IPS-18a (cell line): Measurements from ENCODE around the gene RLF.
A peak's percentile ranks its signal among the peaks of the same experiment; 100 is the strongest.

ENCODE experiments used
- H3K27ac ChIP-seq: one replicate; pipeline ENCODE4 v1.5.1; 2013; ENCODE audit warnings: low read length
- H3K27me3 ChIP-seq: one replicate; pipeline ENCODE4 v1.6.1; 2013; ENCODE audit warnings: mild to moderate bottlenecking, low read length; ENCODE audit not compliant: control insufficient read depth, insufficient read depth
- H3K36me3 ChIP-seq: one replicate; pipeline ENCODE4 v1.6.1; 2013; ENCODE audit warnings: low read depth, low read length; ENCODE audit not compliant: control insufficient read depth
- H3K4me1 ChIP-seq: one replicate; pipeline ENCODE4 v1.6.1; 2013; ENCODE audit warnings: low read depth, low read length; ENCODE audit not compliant: control insufficient read depth
- H3K4me3 ChIP-seq: one replicate; pipeline ENCODE4 v1.5.1; 2013; ENCODE audit warnings: low read length
- H3K9ac ChIP-seq: one replicate; pipeline ENCODE4 v1.6.1; 2013; ENCODE audit warnings: mild to moderate bottlenecking, low read length, moderate library complexity
- H3K9me3 ChIP-seq: one replicate; pipeline ENCODE4 v1.6.1; 2013; ENCODE audit warnings: low read depth, low read length; ENCODE audit not compliant: control insufficient read depth

The RLF gene, protein sequence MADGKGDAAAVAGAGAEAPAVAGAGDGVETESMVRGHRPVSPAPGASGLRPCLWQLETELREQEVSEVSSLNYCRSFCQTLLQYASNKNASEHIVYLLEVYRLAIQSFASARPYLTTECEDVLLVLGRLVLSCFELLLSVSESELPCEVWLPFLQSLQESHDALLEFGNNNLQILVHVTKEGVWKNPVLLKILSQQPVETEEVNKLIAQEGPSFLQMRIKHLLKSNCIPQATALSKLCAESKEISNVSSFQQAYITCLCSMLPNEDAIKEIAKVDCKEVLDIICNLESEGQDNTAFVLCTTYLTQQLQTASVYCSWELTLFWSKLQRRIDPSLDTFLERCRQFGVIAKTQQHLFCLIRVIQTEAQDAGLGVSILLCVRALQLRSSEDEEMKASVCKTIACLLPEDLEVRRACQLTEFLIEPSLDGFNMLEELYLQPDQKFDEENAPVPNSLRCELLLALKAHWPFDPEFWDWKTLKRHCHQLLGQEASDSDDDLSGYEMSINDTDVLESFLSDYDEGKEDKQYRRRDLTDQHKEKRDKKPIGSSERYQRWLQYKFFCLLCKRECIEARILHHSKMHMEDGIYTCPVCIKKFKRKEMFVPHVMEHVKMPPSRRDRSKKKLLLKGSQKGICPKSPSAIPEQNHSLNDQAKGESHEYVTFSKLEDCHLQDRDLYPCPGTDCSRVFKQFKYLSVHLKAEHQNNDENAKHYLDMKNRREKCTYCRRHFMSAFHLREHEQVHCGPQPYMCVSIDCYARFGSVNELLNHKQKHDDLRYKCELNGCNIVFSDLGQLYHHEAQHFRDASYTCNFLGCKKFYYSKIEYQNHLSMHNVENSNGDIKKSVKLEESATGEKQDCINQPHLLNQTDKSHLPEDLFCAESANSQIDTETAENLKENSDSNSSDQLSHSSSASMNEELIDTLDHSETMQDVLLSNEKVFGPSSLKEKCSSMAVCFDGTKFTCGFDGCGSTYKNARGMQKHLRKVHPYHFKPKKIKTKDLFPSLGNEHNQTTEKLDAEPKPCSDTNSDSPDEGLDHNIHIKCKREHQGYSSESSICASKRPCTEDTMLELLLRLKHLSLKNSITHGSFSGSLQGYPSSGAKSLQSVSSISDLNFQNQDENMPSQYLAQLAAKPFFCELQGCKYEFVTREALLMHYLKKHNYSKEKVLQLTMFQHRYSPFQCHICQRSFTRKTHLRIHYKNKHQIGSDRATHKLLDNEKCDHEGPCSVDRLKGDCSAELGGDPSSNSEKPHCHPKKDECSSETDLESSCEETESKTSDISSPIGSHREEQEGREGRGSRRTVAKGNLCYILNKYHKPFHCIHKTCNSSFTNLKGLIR (N-terminal part only)

DNA sequence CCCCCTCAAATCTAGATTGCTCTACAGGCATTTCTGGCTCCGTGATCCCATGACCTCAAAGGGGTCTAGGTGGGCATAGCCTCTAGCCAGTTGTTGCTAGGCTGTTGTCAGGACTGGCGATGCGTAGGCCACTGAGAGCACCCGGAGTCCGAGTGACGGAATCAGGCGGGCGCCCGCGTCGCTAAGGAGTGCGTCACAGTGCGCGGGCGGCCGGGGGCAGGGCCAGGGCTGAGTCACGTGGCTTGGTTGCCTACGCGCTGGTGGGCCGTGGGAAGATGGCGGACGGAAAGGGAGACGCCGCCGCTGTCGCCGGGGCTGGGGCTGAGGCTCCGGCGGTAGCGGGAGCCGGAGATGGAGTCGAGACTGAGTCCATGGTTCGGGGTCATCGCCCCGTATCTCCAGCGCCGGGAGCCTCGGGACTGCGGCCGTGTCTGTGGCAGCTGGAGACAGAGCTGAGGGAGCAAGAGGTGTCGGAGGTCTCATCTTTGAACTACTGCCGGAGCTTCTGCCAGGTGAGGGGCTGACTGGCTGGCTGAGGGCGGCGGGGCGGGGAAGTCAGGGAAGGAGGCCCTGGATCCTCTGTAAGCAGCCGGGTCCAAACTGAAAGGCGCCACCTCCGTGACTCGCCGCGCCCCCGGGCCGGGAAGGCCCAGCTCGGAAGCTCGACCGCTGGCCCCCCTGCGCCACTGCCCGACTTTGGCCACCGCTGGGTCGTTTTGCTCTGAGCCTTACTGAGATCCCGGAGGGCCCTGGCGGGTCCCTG, at the start of gene RLF:
RLF (plus strand) TSS at position 263 of the 763 bp plus-strand sequence; CDS start at position 276, 13 bp downstream.
- Histone ChIP-seq H3K4me1 (peaks cover 10% of the 10 kb centered on the region), H3K27me3 (peaks cover 6% of the 10 kb centered on the region), H3K27ac (peak within 1 kb of the TSS; percentile 98), H3K36me3 (no peaks in the 10 kb centered on the region), H3K4me3 (peak within 1 kb of the TSS; percentile 92), H3K9me3 (no peaks in the 10 kb centered on the region), H3K9ac (peak within 1 kb of the TSS; percentile 92)

DNA sequence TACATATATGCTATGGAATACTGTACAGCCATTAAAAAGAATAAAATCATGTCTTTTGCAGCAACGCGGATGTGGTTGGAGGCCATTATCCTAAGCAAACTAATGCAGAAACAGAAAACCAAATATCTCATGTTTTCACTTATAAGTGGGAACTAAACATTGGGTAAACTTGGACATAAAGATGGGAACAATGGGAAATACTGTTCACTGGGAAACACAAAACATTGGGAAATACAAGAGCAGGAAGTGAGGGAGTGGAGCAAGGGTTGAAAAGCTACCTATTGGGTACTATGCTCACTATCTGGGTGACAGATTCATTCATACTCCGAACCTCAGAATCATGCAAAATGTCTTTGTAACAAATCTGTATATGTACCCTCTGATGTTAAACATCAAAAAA, 46.8 kb upstream of the RLF start:
- Histone ChIP-seq H3K27me3 (no peaks in the 10 kb centered on the region), H3K4me1 (no peaks in the 10 kb centered on the region), H3K9ac (no peak overlapping the region), H3K27ac (no peak overlapping the region), H3K4me3 (no peak overlapping the region), H3K36me3 (no peaks in the 10 kb centered on the region), H3K9me3 (no peaks in the 10 kb centered on the region)

DNA sequence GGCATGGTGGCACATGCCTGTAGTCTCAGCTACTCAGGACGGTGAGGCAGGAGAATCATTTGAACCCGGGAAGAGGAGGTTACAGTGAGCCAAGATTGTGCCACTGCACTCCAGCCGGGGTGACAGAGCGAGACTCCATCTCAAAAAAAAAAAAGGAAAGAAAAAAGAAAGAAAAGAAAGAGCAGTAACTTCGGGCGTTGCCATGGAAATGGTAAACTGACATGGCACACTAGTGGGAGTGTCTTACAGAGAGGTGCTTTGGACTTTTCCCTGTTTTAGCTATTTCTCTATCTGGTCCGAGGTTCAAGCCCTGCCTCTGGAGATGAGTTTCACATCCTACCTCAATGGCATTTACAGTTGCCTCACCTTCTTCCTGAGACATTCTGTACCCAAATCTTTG, 41.1 kb upstream of the RLF start:
- H3K36me3 ChIP-seq: no peaks in the 10 kb centered on the region
- H3K9ac ChIP-seq: no peak overlapping the region
- no peak overlapping the region for H3K27ac ChIP-seq
- no peaks in the 10 kb centered on the region for H3K9me3 ChIP-seq
- H3K4me1 ChIP-seq: no peaks in the 10 kb centered on the region
- no peak overlapping the region for H3K4me3 ChIP-seq
- H3K27me3 ChIP-seq: no peaks in the 10 kb centered on the region

- H3K36me3 ChIP-seq: no peaks in the 10 kb centered on the region
- H3K27ac ChIP-seq: no peak overlapping the region
- no peak overlapping the region for H3K4me3 ChIP-seq
- no peaks in the 10 kb centered on the region for H3K27me3 ChIP-seq
- no peaks in the 10 kb centered on the region for H3K9me3 ChIP-seq
- H3K9ac ChIP-seq: no peak overlapping the region
- H3K4me1 ChIP-seq: no peaks in the 10 kb centered on the region
These were observed 38.3 kb upstream of the RLF start for GRCh38 chr1:40122855-40123254.

- Histone ChIP-seq H3K4me1 (no peaks in the 10 kb centered on the region), H3K27ac (no peak overlapping the region), H3K36me3 (no peaks in the 10 kb centered on the region), H3K27me3 (no peaks in the 10 kb centered on the region), H3K4me3 (no peak overlapping the region), H3K9me3 (no peaks in the 10 kb centered on the region), H3K9ac (no peak overlapping the region)
These were observed 30.3 kb upstream of the RLF start for GRCh38 chr1:40130892-40131291.

- Histone ChIP-seq H3K27me3 (no peaks in the 10 kb centered on the region), H3K9ac (no peak overlapping the region), H3K4me3 (no peak overlapping the region), H3K9me3 (no peaks in the 10 kb centered on the region), H3K36me3 (no peaks in the 10 kb centered on the region), H3K4me1 (no peaks in the 10 kb centered on the region), H3K27ac (no peak overlapping the region)
These were observed 28.5 kb upstream of the RLF start for GRCh38 chr1:40132383-40133311.

DNA sequence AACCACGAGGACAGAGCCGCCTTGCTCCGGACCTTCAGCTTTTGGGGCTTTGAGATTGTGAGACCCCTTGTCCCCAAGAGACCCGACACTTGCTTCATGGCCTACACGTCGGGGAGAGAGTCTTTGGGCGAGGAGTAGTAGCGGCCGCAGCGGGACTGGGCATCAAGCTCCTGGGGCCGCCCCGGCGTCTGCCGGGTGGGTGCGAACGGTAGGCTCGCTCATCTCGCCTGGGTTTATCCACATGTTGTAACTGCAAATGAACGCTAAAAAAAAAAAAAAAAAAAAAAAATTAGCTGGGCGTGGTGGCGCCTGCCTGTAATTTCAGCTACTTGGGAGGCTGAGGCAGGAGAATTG, 27.9 kb upstream of the RLF start:
- H3K36me3 ChIP-seq: no peaks in the 10 kb centered on the region
- H3K9me3 ChIP-seq: no peaks in the 10 kb centered on the region
- H3K27ac ChIP-seq: no peak overlapping the region
- H3K4me3 ChIP-seq: no peak overlapping the region
- H3K4me1 ChIP-seq: no peaks in the 10 kb centered on the region
- no peaks in the 10 kb centered on the region for H3K27me3 ChIP-seq
- no peak overlapping the region for H3K9ac ChIP-seq

- no peak overlapping the region for H3K9ac ChIP-seq
- no peak overlapping the region for H3K4me3 ChIP-seq
- H3K27me3 ChIP-seq: no peaks in the 10 kb centered on the region
- no peaks in the 10 kb centered on the region for H3K9me3 ChIP-seq
- no peaks in the 10 kb centered on the region for H3K36me3 ChIP-seq
- no peak overlapping the region for H3K27ac ChIP-seq
- no peaks in the 10 kb centered on the region for H3K4me1 ChIP-seq
These were observed 27.3 kb upstream of the RLF start for GRCh38 chr1:40133839-40134238.

DNA sequence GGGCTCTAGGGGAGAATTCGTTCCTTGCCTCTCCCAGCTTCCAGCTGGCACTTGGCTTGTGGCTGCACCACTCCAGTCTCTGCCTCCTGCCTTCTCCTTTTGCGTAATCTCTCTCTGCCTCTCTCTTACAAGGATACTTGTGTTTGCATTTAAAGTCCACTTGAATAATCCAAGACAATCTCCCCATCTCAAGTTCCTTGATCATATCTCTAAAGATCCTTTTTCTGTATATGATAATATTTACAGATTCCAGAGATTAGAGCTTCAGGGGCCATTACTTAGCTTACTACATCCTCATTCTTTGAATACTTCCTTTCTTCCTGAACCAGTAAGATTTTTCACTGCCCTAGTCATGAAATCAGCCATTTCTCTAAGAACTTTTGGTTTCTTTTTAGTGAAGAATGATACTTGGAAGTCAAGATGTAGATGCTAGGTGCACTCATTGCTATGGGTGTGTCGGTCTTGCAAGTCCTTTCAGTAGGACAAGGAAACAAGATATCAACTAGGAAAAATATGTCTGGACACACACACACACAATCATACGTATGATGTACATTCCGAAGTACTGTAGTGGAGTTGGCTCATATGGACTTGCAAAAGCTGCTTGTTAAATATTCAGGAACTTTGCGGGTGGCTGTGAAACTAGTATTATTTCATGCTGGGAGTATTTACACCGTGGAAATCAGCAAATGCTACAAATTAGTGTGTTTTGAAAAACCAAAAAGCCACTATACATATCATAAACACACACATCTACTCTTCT, 20.8 kb upstream of the RLF start:
- H3K27me3 ChIP-seq: peaks cover 8% of the 10 kb centered on the region
- no peak overlapping the region for H3K9ac ChIP-seq
- H3K4me1 ChIP-seq: no peaks in the 10 kb centered on the region
- H3K36me3 ChIP-seq: no peaks in the 10 kb centered on the region
- H3K27ac ChIP-seq: no peak overlapping the region
- H3K4me3 ChIP-seq: no peak overlapping the region
- H3K9me3 ChIP-seq: no peaks in the 10 kb centered on the region
